Liver (tissue), 9 donors: ENCODE measurements around the gene UNC93B1. TPM values are rescaled to one million over a fixed set of nuclear protein-coding genes. Genes with fewer than 3 reads are reported as not detected.

Experiments
- DNase-seq: peaks from one replicate; pipeline ENCODE4 v3.0.0-alpha.2; 2017; ENCODE audit warnings: low spot score
- H3K27ac ChIP-seq, 2 donors: one replicate each; pipeline ENCODE4 v1.7.0; 2013; ENCODE audit warnings: inconsistent platforms in 2 of 2, low read length in 2 of 2, control low read depth in 1 of 2, low read depth in 1 of 2, mild to moderate bottlenecking in 1 of 2
- H3K27me3 ChIP-seq, 4 donors: one replicate each; pipeline versions ENCODE4 v1.6.1 to v1.7.0; 2013; ENCODE audit warnings: low read length in 3 of 4, inconsistent platforms in 1 of 4, mild to moderate bottlenecking in 1 of 4, moderate library complexity in 1 of 4; ENCODE audit not compliant: control insufficient read depth in 4 of 4, insufficient read depth in 4 of 4
- H3K36me3 ChIP-seq, 4 donors: one replicate each; pipeline versions ENCODE4 v1.6.1 to v1.7.0; 2013; ENCODE audit warnings: low read length in 3 of 4, mild to moderate bottlenecking in 3 of 4, low read depth in 1 of 4, moderate library complexity in 1 of 4; ENCODE audit not compliant: control insufficient read depth in 4 of 4, insufficient read depth in 3 of 4
- H3K4me1 ChIP-seq, 4 donors: one replicate each; pipeline versions ENCODE4 v1.6.1 to v1.7.0; 2013; ENCODE audit warnings: low read length in 3 of 4, mild to moderate bottlenecking in 3 of 4, moderate library complexity in 1 of 4; ENCODE audit not compliant: control insufficient read depth in 4 of 4, insufficient read depth in 4 of 4
- H3K4me3 ChIP-seq, 3 donors: one replicate each; pipeline versions ENCODE4 v1.6.1 to v1.7.0; 2013; ENCODE audit warnings: low read length in 3 of 3, control low read depth in 1 of 3, low read depth in 1 of 3, mild to moderate bottlenecking in 1 of 3
- H3K9ac ChIP-seq, 2 donors: one replicate each; pipeline ENCODE4 v1.7.0; 2013; ENCODE audit warnings: low read length in 2 of 2, mild to moderate bottlenecking in 2 of 2, moderate library complexity in 2 of 2, control low read depth in 1 of 2, low read depth in 1 of 2
- H3K9me3 ChIP-seq, 4 donors: one replicate each; pipeline versions ENCODE4 v1.6.1 to v1.7.0; 2013; ENCODE audit warnings: low read length in 3 of 4; ENCODE audit not compliant: control insufficient read depth in 4 of 4
- ATF3 ChIP-seq: IDR thresholded peaks from 2 replicates; pipeline ENCODE4 v1.6.1; 2016; ENCODE audit warnings: antibody characterized with exemption
- CTCF ChIP-seq: fragments of 150-350 bp; IDR thresholded peaks from 2 replicates; pipeline ENCODE4 v1.5.1; 2017; ENCODE audit warnings: improper control_type of control experiment, low read depth, low read length; ENCODE audit not compliant: missing input control
- EGR1 ChIP-seq, 2 donors: IDR thresholded peaks; 2 replicates each; pipeline ENCODE4 v1.6.1; 2016 to 2018; ENCODE audit warnings: antibody characterized with exemption in 2 of 2, low read depth in 2 of 2
- FOXA1 ChIP-seq: IDR thresholded peaks from 2 replicates; pipeline ENCODE4 v1.6.1; 2016; ENCODE audit warnings: antibody characterized with exemption
- FOXA2 ChIP-seq: IDR thresholded peaks from 2 replicates; pipeline ENCODE4 v1.6.1; 2016; ENCODE audit warnings: antibody characterized with exemption
- GABPA ChIP-seq, 2 donors: IDR thresholded peaks in 1 of 2; conservative IDR thresholded peaks in 1 of 2; 2 replicates each; pipeline ENCODE4 v1.6.1; 2016; ENCODE audit warnings: antibody characterized with exemption in 2 of 2, mild to moderate bottlenecking in 1 of 2, moderate library complexity in 1 of 2
- HNF4A ChIP-seq, 2 donors: conservative IDR thresholded peaks; 2 replicates each; pipeline ENCODE4 v1.6.1; 2016; ENCODE audit warnings: antibody characterized with exemption in 2 of 2, mild to moderate bottlenecking in 2 of 2
- HNF4G ChIP-seq: IDR thresholded peaks from 2 replicates; pipeline ENCODE4 v1.6.1; 2016; ENCODE audit warnings: antibody characterized with exemption
- JUND ChIP-seq, 2 donors: IDR thresholded peaks; 2 replicates each; pipeline ENCODE4 v1.6.1; 2016; ENCODE audit warnings: antibody characterized with exemption in 2 of 2
- MAX ChIP-seq: IDR thresholded peaks from 2 replicates; pipeline ENCODE4 v1.6.1; 2016; ENCODE audit warnings: antibody characterized with exemption
- NR2F2 ChIP-seq: IDR thresholded peaks from 2 replicates; pipeline ENCODE4 v1.6.1; 2016; ENCODE audit warnings: antibody characterized with exemption
- RAD21 ChIP-seq, 2 donors: IDR thresholded peaks; 2 replicates each; pipeline ENCODE4 v1.6.1; 2016; ENCODE audit warnings: antibody characterized with exemption in 2 of 2, mild to moderate bottlenecking in 2 of 2
- REST ChIP-seq: IDR thresholded peaks from 2 replicates; pipeline ENCODE4 v1.6.1; 2016; ENCODE audit warnings: antibody characterized with exemption, mild to moderate bottlenecking
- RXRA ChIP-seq, 2 donors: IDR thresholded peaks; 2 replicates each; pipeline ENCODE4 v1.6.1; 2017 to 2018; ENCODE audit warnings: antibody characterized with exemption in 2 of 2, mild to moderate bottlenecking in 1 of 2
- SP1 ChIP-seq: IDR thresholded peaks from 2 replicates; pipeline ENCODE4 v1.6.1; 2018; ENCODE audit warnings: antibody characterized with exemption, mild to moderate bottlenecking
- YY1 ChIP-seq: IDR thresholded peaks from 2 replicates; pipeline ENCODE4 v1.6.1; 2016; ENCODE audit warnings: antibody characterized with exemption, mild to moderate bottlenecking
- ZBTB33 ChIP-seq: IDR thresholded peaks from 2 replicates; pipeline ENCODE4 v1.6.1; 2016; ENCODE audit warnings: antibody characterized with exemption
- WGBS: extraction: QIAGEN DNeasy Blood & Tissue Kit; methylation state at CpG from one replicate; pipeline ENCODE4 v1.1.7; 2013; 5-methylcytosine and 5-hydroxymethylcytosine counted together
- polyA plus RNA-seq, 2 donors: library from polyadenylated mRNA; stranded (reverse) in 1 of 2; unstranded in 1 of 2; fragments of 200-250 nt in 1 of 2; fragments of >200 nt in 1 of 2; fragmentation: Nextera tagmentation in 1 of 2; extraction: Ambion mirVana in 1 of 2; gene quantifications; one replicate each; pipeline versions ENCODE4 v1.2.1 to v1.2.3, GENCODE V29; 2013 to 2015
- total RNA-seq, 2 donors: library from RNA; depleted of rRNA; stranded (reverse); fragments of >200 nt; gene quantifications; one replicate each; pipeline ENCODE4 v1.2.3, GENCODE V29; 2014
- donor health status: healthy.
- donor health status: healthy.
- donor health status: healthy.
- donor health status: healthy.
- donor health status: healthy.

The UNC93B1 gene
- total and polyA plus RNA-seq, 4 donors: 9.2 to 19.1 (median 15.0) TPM

GRCh38 chr11:68044145-68044813 lies 40.4 kb upstream of the UNC93B1 start:
- 90% methylated on average over 24 of the region's 24 CpGs for WGBS
- no peaks in the 10 kb centered on the region for H3K9me3 ChIP-seq
- no peak overlapping the region for H3K27ac ChIP-seq
- H3K9ac ChIP-seq: no peak overlapping the region
- no peak for DNase-seq
- TF ChIP-seq FOXA2 (no peak), MAX (no peak), ATF3 (no peak), EGR1 (IDR thresholded peaks at IDR 0.05; ENCODE audit: low read depth in 2 of 2) (no peak), RAD21 (IDR thresholded peaks at IDR 0.05) (no peak), FOXA1 (no peak)
- H3K4me3 ChIP-seq: no peak overlapping the region
- H3K36me3 ChIP-seq: peaks cover 0 to 35% (median 8%) of the 10 kb centered on the region in 4 donors
- peaks cover 4 to 14% (median 7%) of the 10 kb centered on the region in 4 donors for H3K4me1 ChIP-seq
- H3K27me3 ChIP-seq: no peaks in the 10 kb centered on the region

GRCh38 chr11:68043349-68044144 lies 39.6 kb upstream of the UNC93B1 start:
- peaks cover 0 to 29% (median 7%) of the 10 kb centered on the region in 4 donors for H3K36me3 ChIP-seq

More at GRCh38 chr11:68043349-68044144, 39.6 kb upstream of the UNC93B1 start:
- Histone ChIP-seq H3K9ac (no peak overlapping the region), H3K27ac (no peak overlapping the region), H3K4me3 (no peak overlapping the region), H3K27me3 (no peaks in the 10 kb centered on the region), H3K9me3 (no peaks in the 10 kb centered on the region), H3K4me1 (peaks cover 4 to 20% (median 10%) of the 10 kb centered on the region in 4 donors)
- WGBS: 94% methylated on average over 36 of the region's 36 CpGs
- no peak for TF ChIP-seq HNF4A (conservative IDR thresholded peaks at IDR 0.05)
- no peak for TF ChIP-seq REST
- no peak for TF ChIP-seq YY1
- no peak for TF ChIP-seq JUND (IDR thresholded peaks at IDR 0.05)
- no peak for TF ChIP-seq ATF3
- no peak for TF ChIP-seq CTCF
- no peak for TF ChIP-seq ZBTB33
- TF ChIP-seq GABPA (IDR thresholded peaks at IDR 0.05 in 1 of 2, conservative IDR thresholded peaks at IDR 0.05 in 1 of 2): no peak
- no peak for TF ChIP-seq FOXA2
- TF ChIP-seq RAD21 (IDR thresholded peaks at IDR 0.05): no peak
- TF ChIP-seq EGR1 (IDR thresholded peaks at IDR 0.05; ENCODE audit: low read depth in 2 of 2): no peak
- no peak for TF ChIP-seq NR2F2
- TF ChIP-seq FOXA1: no peak
- TF ChIP-seq RXRA (IDR thresholded peaks at IDR 0.05): no peak
- TF ChIP-seq HNF4G: no peak
- no peak for TF ChIP-seq SP1
- no peak for DNase-seq
